Calu3 (cell line): Measurements from ENCODE around the gene ACTN2. TPM values are rescaled to one million over a fixed set of nuclear protein-coding genes. Genes with fewer than 3 reads are reported as not detected.

Source experiments
- BruUV-seq: library from RNA; stranded (reverse); fragments of 400-500 nt; replicated peaks from 2 replicates; lab custom pipeline; 2021; lab: Mats Ljungman, UMichigan
- CTCF ChIA-PET: fragments of 300-600 bp; sonication (Branson Sonifier 250); formaldehyde crosslinking; loops from one replicate; lab custom pipeline; 2022; ENCODE audit warnings: antibody characterized with exemption; lab: Charles Lee
- DNase-seq: peaks from one replicate; pipeline ENCODE4 v3.0.0; 2022
- H3K27ac Mint-ChIP-seq: one replicate; pipeline ENCODE4 v1.8.0; 2022; ENCODE audit warnings: mixed read lengths; ENCODE audit not compliant: unreplicated experiment
- H3K27me3 Mint-ChIP-seq: one replicate; pipeline ENCODE4 v1.8.0; 2022; ENCODE audit warnings: mixed read lengths; ENCODE audit not compliant: unreplicated experiment
- H3K36me3 Mint-ChIP-seq: one replicate; pipeline ENCODE4 v1.8.0; 2022; ENCODE audit warnings: mild to moderate bottlenecking, moderate library complexity, mixed read lengths; ENCODE audit not compliant: insufficient read depth, unreplicated experiment
- H3K4me1 Mint-ChIP-seq: one replicate; pipeline ENCODE4 v1.8.0; 2022; ENCODE audit warnings: mild to moderate bottlenecking, low read depth, mixed read lengths; ENCODE audit not compliant: unreplicated experiment
- H3K4me3 Mint-ChIP-seq: one replicate; pipeline ENCODE4 v1.8.0; 2022; ENCODE audit warnings: mild to moderate bottlenecking, low read depth, moderate library complexity, mixed read lengths; ENCODE audit not compliant: unreplicated experiment
- H3K9me3 Mint-ChIP-seq: one replicate; pipeline ENCODE4 v1.8.0; 2022; ENCODE audit warnings: low read depth, mixed read lengths; ENCODE audit not compliant: unreplicated experiment
- CTCF ChIP-seq: fragments of 200-600 bp; IDR thresholded peaks from one replicate; pipeline ENCODE4 v1.8.0; 2022; ENCODE audit warnings: antibody characterized with exemption; ENCODE audit not compliant: unreplicated experiment
- intact Hi-C: fragments of 100-400 bp; cut with micrococcal nuclease; formaldehyde crosslinking; loops from one replicate; pipeline ENCODE4 v1.10.0; 2022; ENCODE audit not compliant: unreplicated experiment
- total RNA-seq: library from RNA; stranded (reverse); gene quantifications from 2 replicates; pipeline ENCODE4 v1.2.3, GENCODE V29; 2022

ACTN2 gene
- total RNA-seq, 1 experiment from 2014 or later, result not detected

- Mint-ChIP-seq H3K27ac (no peak overlapping the region), H3K4me3 (no peak overlapping the region), H3K4me1 (no peaks in the 10 kb centered on the region), H3K36me3 (no peaks in the 10 kb centered on the region), H3K27me3 (no peaks in the 10 kb centered on the region), H3K9me3 (peaks cover 6% of the 10 kb centered on the region)
- no peak for DNase-seq
- no TSS peak for BruUV-seq
- intact Hi-C loops, result no loop called here
- TF ChIP-seq CTCF, result no peak
- CTCF ChIA-PET, result no interaction called here
These were observed 489 bp downstream of the ACTN2 start for GRCh38 chr1:236686815-236687160.

- Mint-ChIP-seq H3K36me3 (no peaks in the 10 kb centered on the region), H3K9me3 (peaks cover 6% of the 10 kb centered on the region), H3K27me3 (no peaks in the 10 kb centered on the region), H3K4me1 (no peaks in the 10 kb centered on the region), H3K4me3 (no peak overlapping the region), H3K27ac (no peak overlapping the region)
- intact Hi-C loops, result no loop called here
- TF ChIP-seq CTCF, result no peak
- CTCF ChIA-PET, result no interaction called here
- no peak for DNase-seq
- no TSS peak for BruUV-seq
These were observed 974 bp downstream of the ACTN2 start for GRCh38 chr1:236687273-236687672.

- CTCF ChIA-PET, result no interaction called here
- Mint-ChIP-seq H3K4me3 (no peak overlapping the region), H3K9me3 (peaks cover 6% of the 10 kb centered on the region), H3K36me3 (no peaks in the 10 kb centered on the region), H3K4me1 (no peaks in the 10 kb centered on the region), H3K27me3 (peaks cover 6% of the 10 kb centered on the region), H3K27ac (no peak overlapping the region)
- no peak for TF ChIP-seq CTCF
- intact Hi-C loops, result no loop called here
- no peak for DNase-seq
- no TSS peak for BruUV-seq
These were observed 2.4 kb downstream of the ACTN2 start for GRCh38 chr1:236688705-236689104.

GRCh38 chr1:236689713-236690569 lies 3.6 kb downstream of the ACTN2 start:
- H3K27me3 Mint-ChIP-seq, result peaks cover 9% of the 10 kb centered on the region
- no peaks in the 10 kb centered on the region for H3K4me1 Mint-ChIP-seq
- H3K4me3 Mint-ChIP-seq, result no peak overlapping the region
- DNase-seq, result no peak
- peaks cover 6% of the 10 kb centered on the region for H3K9me3 Mint-ChIP-seq
- CTCF ChIA-PET, result interaction anchor here (0.6 to 1.1 kb wide), 2 partner anchors 9 to 34 kb away, joined by 5 to 10 read pairs; no protein-coding TSS in a partner anchor
- intact Hi-C loops, result no loop called here
- BruUV-seq, result no TSS peak
- no peak overlapping the region for H3K27ac Mint-ChIP-seq
- no peaks in the 10 kb centered on the region for H3K36me3 Mint-ChIP-seq
- no peak for TF ChIP-seq CTCF
